MM.1S (cell line): Measurements from ENCODE around the gene CELA2B.

Experiments
- CTCF ChIP-seq: fragments of 300-600 bp; sonication (generic); IDR thresholded peaks from 2 replicates; pipeline ENCODE4 v1.5.1; 2016; ENCODE audit warnings: antibody characterized with exemption, low read length, mixed read lengths
- EZH2 ChIP-seq: fragments of 300-600 bp; sonication (generic); optimal IDR thresholded peaks from 2 replicates; pipeline ENCODE3; 2017; ENCODE audit warnings: low read depth, mild to moderate bottlenecking, antibody characterized with exemption, low read length, mixed read lengths

DNA sequence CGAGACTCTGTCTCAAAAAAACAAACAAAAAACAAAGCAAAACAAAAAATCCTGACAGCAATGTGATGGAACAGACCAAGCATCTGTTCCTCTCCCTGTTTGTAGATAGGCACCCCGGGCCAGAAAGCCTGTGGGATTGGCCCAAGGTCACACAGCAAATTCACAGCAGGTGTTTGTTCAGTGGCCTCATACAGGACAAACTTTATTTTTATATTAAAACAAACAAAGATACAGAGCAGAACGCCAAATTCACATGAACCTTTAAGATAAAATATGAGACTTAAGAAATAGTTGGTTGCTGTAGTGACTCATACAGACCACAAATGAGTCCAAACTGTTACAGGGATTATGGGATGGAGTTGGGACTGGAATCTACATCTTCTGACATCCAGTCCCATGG lies 21.6 kb upstream of the CELA2B start:
- TF ChIP-seq EZH2 (no peak), CTCF (no peak)
